ENCODE measurements around the gene DIDO1. TPM values are rescaled to one million over a fixed set of nuclear protein-coding genes. Genes with fewer than 3 reads are reported as not detected.

Gene DIDO1
- total and polyA plus RNA-seq, 2 of the 13 experiments (the other 11 are each of a cell fraction or from before 2014, with no cell fraction given): 75.0 to 75.1 TPM

- TF ChIP-seq ZNF326 (CRISPR knock-in tag; IDR thresholded peaks at IDR 0.05; ENCODE audit: borderline replicate concordance) (no peak), LCORL (IDR thresholded peaks at IDR 0.05) (no peak), LCORL (CRISPR knock-in tag; IDR thresholded peaks at IDR 0.05) (no peak), NFIC (IDR thresholded peaks at IDR 0.05; ENCODE audit: low read length) (peak; percentile 54; the same call in 1 of the 2 replicates), ZFP36L1 (CRISPR knock-in tag; IDR thresholded peaks at IDR 0.05) (peak; percentile 8; the same call in 1 of the 2 replicates), ZNF331 (CRISPR knock-in tag; IDR thresholded peaks at IDR 0.05) (peak; percentile 58), MTF2 (CRISPR knock-in tag; IDR thresholded peaks at IDR 0.05; ENCODE audit: borderline replicate concordance) (no peak), ZMYM2 (CRISPR knock-in tag; IDR thresholded peaks at IDR 0.05) (no peak), ZBTB43 (CRISPR knock-in tag; conservative IDR thresholded peaks at IDR 0.05) (no peak), ARID2 (CRISPR knock-in tag; IDR thresholded peaks at IDR 0.05; ENCODE audit: borderline replicate concordance) (no peak), MAFG (CRISPR knock-in tag; IDR thresholded peaks at IDR 0.05) (no peak), ZNF20 (CRISPR knock-in tag; IDR thresholded peaks at IDR 0.05) (no peak), ZNF75D (CRISPR knock-in tag; IDR thresholded peaks at IDR 0.05; ENCODE audit: borderline replicate concordance) (no peak), ZFP82 (CRISPR knock-in tag; IDR thresholded peaks at IDR 0.05; ENCODE audit: borderline replicate concordance) (no peak), TFDP2 (CRISPR knock-in tag; IDR thresholded peaks at IDR 0.05) (no peak), TERF1 (CRISPR knock-in tag; IDR thresholded peaks at IDR 0.05) (no peak), ZNF251 (CRISPR knock-in tag; IDR thresholded peaks at IDR 0.05) (no peak), NCOA1 (CRISPR knock-in tag; IDR thresholded peaks at IDR 0.05) (no peak), ZNF558 (CRISPR knock-in tag; IDR thresholded peaks at IDR 0.05; ENCODE audit: borderline replicate concordance) (no peak), ZNF816 (CRISPR knock-in tag; IDR thresholded peaks at IDR 0.05; ENCODE audit: borderline replicate concordance) (no peak), SP2 (CRISPR knock-in tag; IDR thresholded peaks at IDR 0.05) (no peak), ZNF24 (IDR thresholded peaks at IDR 0.05) (no peak; the same call in 1 of the 2 replicates), PTBP1 (IDR thresholded peaks at IDR 0.05; ENCODE audit: low read depth, low read length, poor library complexity, severe bottlenecking) (no peak), HMG20B (CRISPR knock-in tag; conservative IDR thresholded peaks at IDR 0.05) (no peak; the same call in none of the 2 replicates), MAFK (conservative IDR thresholded peaks at IDR 0.05 in 1 of 2, IDR thresholded peaks at IDR 0.05 in 1 of 2; ENCODE audit: low read length in 2 of 2) (0 out of 4 replicates have a peak, but pooled peaks of 1 of the 2 experiments have one; percentile 0)
These were observed 2.5 kb downstream of the DIDO1 start (continued) for GRCh38 chr20:62923669-62924441.

Measured in HepG2 (cell line).